ENCODE results near the gene PRKAG2.

Gene PRKAG2

GRCh38 chr7:151676759-151677158 is 200.2 kb downstream of the PRKAG2 start:
- H3K4me1 ChIP-seq (ENCODE audit: insufficient read depth, low read length, severe bottlenecking): no peaks in the 10 kb centered on the region
- no peaks in the 10 kb centered on the region for H3K79me2 ChIP-seq (ENCODE audit: insufficient read depth, low read length)
- no peak overlapping the region for H2AFZ ChIP-seq (ENCODE audit: low read length)
- no peak overlapping the region for H3K9ac ChIP-seq (ENCODE audit: low read length)
- no peak overlapping the region for H3K4me3 ChIP-seq (ENCODE audit: low read depth, low read length, poor library complexity, severe bottlenecking)
- H4K20me1 ChIP-seq (ENCODE audit: insufficient read depth, low read length): no peaks in the 10 kb centered on the region
- no peaks in the 10 kb centered on the region for H3K9me2 ChIP-seq (ENCODE audit: low read depth, low read length)
- H3K27ac ChIP-seq (ENCODE audit: low read depth, low read length, poor library complexity, severe bottlenecking): no peak overlapping the region
- H3K4me2 ChIP-seq (ENCODE audit: low read length): no peak overlapping the region
- H3K36me3 ChIP-seq (ENCODE audit: insufficient read depth, low read length): no peaks in the 10 kb centered on the region
- TF ChIP-seq CTCF (IDR thresholded peaks at IDR 0.05; ENCODE audit: low read length) (no peak), EZH2 (IDR thresholded peaks at IDR 0.05; ENCODE audit: borderline replicate concordance, low read length) (no peak)
- peaks cover 4% of the 10 kb centered on the region; the same call in 1 of the 2 replicates for H3K27me3 ChIP-seq (ENCODE audit: insufficient read depth, low read length)
- H3F3A ChIP-seq (ENCODE audit: insufficient read depth, low read length): no peaks in the 10 kb centered on the region
- no peaks in the 10 kb centered on the region for H3K9me3 ChIP-seq (ENCODE audit: low read length)

GRCh38 chr7:151675196-151675920 is 201.6 kb downstream of the PRKAG2 start:
- no peaks in the 10 kb centered on the region for H4K20me1 ChIP-seq (ENCODE audit: insufficient read depth, low read length)

GRCh38 chr7:151674161-151674920 is 202.6 kb downstream of the PRKAG2 start:
- Histone ChIP-seq H3K27ac (ENCODE audit: low read depth, low read length, poor library complexity, severe bottlenecking) (no peak overlapping the region), H3K4me1 (ENCODE audit: insufficient read depth, low read length, severe bottlenecking) (no peaks in the 10 kb centered on the region), H3K36me3 (ENCODE audit: insufficient read depth, low read length) (no peaks in the 10 kb centered on the region), H2AFZ (ENCODE audit: low read length) (no peak overlapping the region), H3K9me3 (ENCODE audit: low read length) (no peaks in the 10 kb centered on the region), H3K9me2 (ENCODE audit: low read depth, low read length) (no peaks in the 10 kb centered on the region), H3K9ac (ENCODE audit: low read length) (no peak overlapping the region), H3K4me2 (ENCODE audit: low read length) (no peak overlapping the region), H3K27me3 (ENCODE audit: insufficient read depth, low read length) (no peaks in the 10 kb centered on the region; the same call in 1 of the 2 replicates), H3F3A (ENCODE audit: insufficient read depth, low read length) (no peaks in the 10 kb centered on the region), H3K4me3 (ENCODE audit: low read depth, low read length, poor library complexity, severe bottlenecking) (no peak overlapping the region), H3K79me2 (ENCODE audit: insufficient read depth, low read length) (no peaks in the 10 kb centered on the region), H4K20me1 (ENCODE audit: insufficient read depth, low read length) (no peaks in the 10 kb centered on the region)
- no peak for TF ChIP-seq CTCF (IDR thresholded peaks at IDR 0.05; ENCODE audit: low read length)
- no peak for TF ChIP-seq EZH2 (IDR thresholded peaks at IDR 0.05; ENCODE audit: borderline replicate concordance, low read length)

More at GRCh38 chr7:151675196-151675920, 201.6 kb downstream of the PRKAG2 start:
- H3K79me2 ChIP-seq (ENCODE audit: insufficient read depth, low read length): no peaks in the 10 kb centered on the region
- no peaks in the 10 kb centered on the region for H3F3A ChIP-seq (ENCODE audit: insufficient read depth, low read length)
- no peak overlapping the region for H3K9ac ChIP-seq (ENCODE audit: low read length)
- no peaks in the 10 kb centered on the region; the same call in 1 of the 2 replicates for H3K27me3 ChIP-seq (ENCODE audit: insufficient read depth, low read length)
- H3K9me3 ChIP-seq (ENCODE audit: low read length): no peaks in the 10 kb centered on the region
- no peaks in the 10 kb centered on the region for H3K9me2 ChIP-seq (ENCODE audit: low read depth, low read length)
- H3K4me2 ChIP-seq (ENCODE audit: low read length): no peak overlapping the region
- no peak overlapping the region for H2AFZ ChIP-seq (ENCODE audit: low read length)
- no peak for TF ChIP-seq CTCF (IDR thresholded peaks at IDR 0.05; ENCODE audit: low read length)
- no peak for TF ChIP-seq EZH2 (IDR thresholded peaks at IDR 0.05; ENCODE audit: borderline replicate concordance, low read length)
- no peak overlapping the region for H3K27ac ChIP-seq (ENCODE audit: low read depth, low read length, poor library complexity, severe bottlenecking)
- H3K36me3 ChIP-seq (ENCODE audit: insufficient read depth, low read length): no peaks in the 10 kb centered on the region
- no peaks in the 10 kb centered on the region for H3K4me1 ChIP-seq (ENCODE audit: insufficient read depth, low read length, severe bottlenecking)
- no peak overlapping the region for H3K4me3 ChIP-seq (ENCODE audit: low read depth, low read length, poor library complexity, severe bottlenecking)

Data from OCI-LY1 (cell line).